ENCODE data around the gene RASGRP1. TPM values are rescaled to one million over a fixed set of nuclear protein-coding genes. Genes with fewer than 3 reads are reported as not detected.

The RASGRP1 gene
- total RNA-seq, 2 experiments from 2014 or later: 200 to 208 TPM

GRCh38 chr15:38533926-38534325 is 30.7 kb downstream of the RASGRP1 start:
- no peaks in the 10 kb centered on the region for H3K27me3 Mint-ChIP-seq
- DNase-seq: no peak
- CTCF ChIA-PET: interaction anchor here (1.0 to 1.4 kb wide), 3 partner anchors 30 to 166 kb away, joined by 3 read pairs; no protein-coding TSS in a partner anchor
- H3K4me1 Mint-ChIP-seq: peaks cover 99% of the 10 kb centered on the region
- no peaks in the 10 kb centered on the region for H3K9me3 Mint-ChIP-seq
- no peak overlapping the region for H3K4me3 Mint-ChIP-seq
- H3K36me3 Mint-ChIP-seq (ENCODE audit: low read depth): peaks cover 96% of the 10 kb centered on the region
- H3K27ac Mint-ChIP-seq: peak overlapping the region; percentile 76
- POLR2A ChIA-PET: interaction anchor here (0.7 to 1.2 kb wide), 4 partner anchors 11 to 153 kb away, joined by 3 to 5 read pairs (median 4); no protein-coding TSS in a partner anchor

GRCh38 chr15:38533416-38533915 is 31.1 kb downstream of the RASGRP1 start:
- CTCF ChIA-PET: interaction anchor here (0.9 to 1.0 kb wide), 2 partner anchors 30 to 157 kb away, joined by 3 read pairs; no protein-coding TSS in a partner anchor
- H3K27ac Mint-ChIP-seq: peak overlapping the region; percentile 76
- H3K27me3 Mint-ChIP-seq: no peaks in the 10 kb centered on the region
- H3K4me1 Mint-ChIP-seq: peaks cover 98% of the 10 kb centered on the region
- no peak for DNase-seq
- H3K4me3 Mint-ChIP-seq: no peak overlapping the region
- POLR2A ChIA-PET: interaction anchor here (1.2 to 1.6 kb wide), 4 partner anchors 12 to 154 kb away, joined by 3 to 5 read pairs (median 4); no protein-coding TSS in a partner anchor
- H3K9me3 Mint-ChIP-seq: no peaks in the 10 kb centered on the region
- peaks cover 97% of the 10 kb centered on the region for H3K36me3 Mint-ChIP-seq (ENCODE audit: low read depth)

- CTCF ChIA-PET: interaction anchor here (0.9 kb wide), 1 partner anchor 158 kb away, joined by 3 read pairs; no protein-coding TSS in a partner anchor
- peaks cover 96% of the 10 kb centered on the region for H3K36me3 Mint-ChIP-seq (ENCODE audit: low read depth)
- H3K4me1 Mint-ChIP-seq: peaks cover 97% of the 10 kb centered on the region
- H3K9me3 Mint-ChIP-seq: no peaks in the 10 kb centered on the region
- H3K27me3 Mint-ChIP-seq: no peaks in the 10 kb centered on the region
- no peak for DNase-seq
- no peak overlapping the region for H3K4me3 Mint-ChIP-seq
- H3K27ac Mint-ChIP-seq: peak overlapping the region; percentile 29
- POLR2A ChIA-PET: interaction anchor here (1.1 to 1.7 kb wide), 4 partner anchors 13 to 167 kb away, joined by 3 to 5 read pairs (median 4); no protein-coding TSS in a partner anchor
Measured at GRCh38 chr15:38532728-38533127, 31.9 kb downstream of the RASGRP1 start.

GRCh38 chr15:38531509-38531908 is 33.1 kb downstream of the RASGRP1 start:
- ChIA-PET POLR2A (interaction anchor here (0.6 to 1.7 kb wide), 2 partner anchors 62 to 168 kb away, joined by 3 to 4 read pairs; no protein-coding TSS in a partner anchor), CTCF (interaction anchor here (0.8 to 1.5 kb wide), 3 partner anchors 115 to 159 kb away, joined by 3 to 5 read pairs (median 3); no protein-coding TSS in a partner anchor)
- Mint-ChIP-seq H3K36me3 (ENCODE audit: low read depth) (peaks cover 97% of the 10 kb centered on the region), H3K27ac (peak overlapping the region; percentile 12), H3K4me1 (peaks cover 92% of the 10 kb centered on the region), H3K4me3 (no peak overlapping the region), H3K9me3 (no peaks in the 10 kb centered on the region), H3K27me3 (no peaks in the 10 kb centered on the region)
- DNase-seq: no peak

GRCh38 chr15:38530113-38530512 is 34.5 kb downstream of the RASGRP1 start:
- peaks cover 98% of the 10 kb centered on the region for H3K36me3 Mint-ChIP-seq (ENCODE audit: low read depth)
- H3K27ac Mint-ChIP-seq: peak overlapping the region; percentile 42

GRCh38 chr15:38528294-38528693 is 36.3 kb downstream of the RASGRP1 start:
- Mint-ChIP-seq H3K36me3 (ENCODE audit: low read depth) (peaks cover 95% of the 10 kb centered on the region), H3K4me1 (peaks cover 82% of the 10 kb centered on the region), H3K27ac (peak overlapping the region; percentile 29), H3K9me3 (no peaks in the 10 kb centered on the region), H3K4me3 (no peak overlapping the region), H3K27me3 (no peaks in the 10 kb centered on the region)
- ChIA-PET CTCF (interaction anchor here (1.3 kb wide), 1 partner anchor 162 kb away, joined by 3 read pairs; no protein-coding TSS in a partner anchor), POLR2A (interaction anchor here (1.3 to 1.7 kb wide), 2 partner anchors 123 to 155 kb away, joined by 4 read pairs; no protein-coding TSS in a partner anchor)
- DNase-seq: no peak

More at GRCh38 chr15:38530113-38530512, 34.5 kb downstream of the RASGRP1 start:
- ChIA-PET POLR2A (interaction anchor here (1.0 kb wide), 1 partner anchor 81 kb away, joined by 4 read pairs; no protein-coding TSS in a partner anchor), CTCF (interaction anchor here (0.6 to 1.1 kb wide), 3 partner anchors 13 to 34 kb away, joined by 3 read pairs; no protein-coding TSS in a partner anchor)
- Mint-ChIP-seq H3K4me3 (no peak overlapping the region), H3K9me3 (no peaks in the 10 kb centered on the region), H3K27me3 (no peaks in the 10 kb centered on the region), H3K4me1 (peaks cover 88% of the 10 kb centered on the region)
- peak; percentile 33 for DNase-seq

- Mint-ChIP-seq H3K4me3 (no peak overlapping the region), H3K36me3 (ENCODE audit: low read depth) (peaks cover 91% of the 10 kb centered on the region), H3K27me3 (no peaks in the 10 kb centered on the region), H3K9me3 (no peaks in the 10 kb centered on the region), H3K27ac (no peak overlapping the region), H3K4me1 (peaks cover 74% of the 10 kb centered on the region)
- ChIA-PET POLR2A (interaction anchor here (1.1 kb wide), 1 partner anchor 29 kb away, joined by 3 read pairs; no protein-coding TSS in a partner anchor), CTCF (no interaction called here)
- no peak for DNase-seq
Measured at GRCh38 chr15:38526158-38526557, 38.5 kb downstream of the RASGRP1 start.

- no peaks in the 10 kb centered on the region for H3K9me3 Mint-ChIP-seq
- ChIA-PET POLR2A (interaction anchor here (0.7 to 1.2 kb wide), 3 partner anchors 12 to 15 kb away, joined by 3 read pairs; no protein-coding TSS in a partner anchor), CTCF (no interaction called here)
- H3K4me1 Mint-ChIP-seq: peaks cover 71% of the 10 kb centered on the region
- peaks cover 87% of the 10 kb centered on the region for H3K36me3 Mint-ChIP-seq (ENCODE audit: low read depth)
- no peaks in the 10 kb centered on the region for H3K27me3 Mint-ChIP-seq
- DNase-seq: no peak
- H3K4me3 Mint-ChIP-seq: no peak overlapping the region
- peak overlapping the region; percentile 17 for H3K27ac Mint-ChIP-seq
Measured at GRCh38 chr15:38525489-38525888, 39.1 kb downstream of the RASGRP1 start.

GRCh38 chr15:38524156-38524555 is 40.5 kb downstream of the RASGRP1 start:
- DNase-seq: no peak
- H3K4me1 Mint-ChIP-seq: peaks cover 67% of the 10 kb centered on the region
- peaks cover 86% of the 10 kb centered on the region for H3K36me3 Mint-ChIP-seq (ENCODE audit: low read depth)
- no peak overlapping the region for H3K4me3 Mint-ChIP-seq
- POLR2A ChIA-PET: interaction anchor here (0.6 kb wide), 1 partner anchor 123 kb away, joined by 3 read pairs; no protein-coding TSS in a partner anchor
- no peaks in the 10 kb centered on the region for H3K9me3 Mint-ChIP-seq
- CTCF ChIA-PET: interaction anchor here (1.0 to 2.3 kb wide), 3 partner anchors 84 to 175 kb away, joined by 4 to 7 read pairs (median 6); no protein-coding TSS in a partner anchor
- peak overlapping the region; percentile 34 for H3K27ac Mint-ChIP-seq
- H3K27me3 Mint-ChIP-seq: no peaks in the 10 kb centered on the region

- Mint-ChIP-seq H3K27me3 (no peaks in the 10 kb centered on the region), H3K4me3 (no peak overlapping the region), H3K36me3 (ENCODE audit: low read depth) (peaks cover 83% of the 10 kb centered on the region), H3K9me3 (no peaks in the 10 kb centered on the region), H3K27ac (peak overlapping the region; percentile 26), H3K4me1 (peaks cover 62% of the 10 kb centered on the region)
- DNase-seq: no peak
- POLR2A ChIA-PET: interaction anchor here (0.7 to 2.9 kb wide), 3 partner anchors 24 to 41 kb away, joined by 3 to 8 read pairs (median 4); partner anchors contain the start of gene RASGRP1
- CTCF ChIA-PET: interaction anchor here (0.6 to 2.3 kb wide), 8 partner anchors 83 to 1798 kb away, joined by 3 to 7 read pairs (median 4); no protein-coding TSS in a partner anchor
Measured at GRCh38 chr15:38522922-38523321, 41.7 kb downstream of the RASGRP1 start.

GRCh38 chr15:38521316-38521715 is 43.3 kb downstream of the RASGRP1 start:
- Mint-ChIP-seq H3K9me3 (no peaks in the 10 kb centered on the region), H3K27me3 (no peaks in the 10 kb centered on the region), H3K4me1 (peaks cover 59% of the 10 kb centered on the region), H3K27ac (peak overlapping the region; percentile 45), H3K36me3 (ENCODE audit: low read depth) (peaks cover 82% of the 10 kb centered on the region), H3K4me3 (no peak overlapping the region)
- POLR2A ChIA-PET: interaction anchor here (0.7 to 2.9 kb wide), 5 partner anchors 11 to 167 kb away, joined by 3 to 8 read pairs (median 3); partner anchors contain the start of gene RASGRP1
- CTCF ChIA-PET: interaction anchor here (1.2 to 1.7 kb wide), 5 partner anchors 11 to 178 kb away, joined by 4 to 5 read pairs (median 5); partner anchors contain the start of gene RASGRP1
- DNase-seq: no peak

- CTCF ChIA-PET: interaction anchor here (1.2 to 1.7 kb wide), 3 partner anchors 10 to 171 kb away, joined by 5 read pairs; partner anchors contain the start of gene RASGRP1
- peak overlapping the region; percentile 11 for H3K27ac Mint-ChIP-seq
- DNase-seq: no peak
- H3K4me3 Mint-ChIP-seq: no peak overlapping the region
- no peaks in the 10 kb centered on the region for H3K27me3 Mint-ChIP-seq
- peaks cover 59% of the 10 kb centered on the region for H3K4me1 Mint-ChIP-seq
- H3K36me3 Mint-ChIP-seq (ENCODE audit: low read depth): peaks cover 82% of the 10 kb centered on the region
- POLR2A ChIA-PET: interaction anchor here (1.4 to 1.6 kb wide), 3 partner anchors 37 to 131 kb away, joined by 3 to 4 read pairs (median 3); partner anchors contain the start of gene RASGRP1
- no peaks in the 10 kb centered on the region for H3K9me3 Mint-ChIP-seq
Measured at GRCh38 chr15:38520035-38520434, 44.6 kb downstream of the RASGRP1 start.
